ENCODE results near the gene STRA6.

The STRA6 gene

DNA sequence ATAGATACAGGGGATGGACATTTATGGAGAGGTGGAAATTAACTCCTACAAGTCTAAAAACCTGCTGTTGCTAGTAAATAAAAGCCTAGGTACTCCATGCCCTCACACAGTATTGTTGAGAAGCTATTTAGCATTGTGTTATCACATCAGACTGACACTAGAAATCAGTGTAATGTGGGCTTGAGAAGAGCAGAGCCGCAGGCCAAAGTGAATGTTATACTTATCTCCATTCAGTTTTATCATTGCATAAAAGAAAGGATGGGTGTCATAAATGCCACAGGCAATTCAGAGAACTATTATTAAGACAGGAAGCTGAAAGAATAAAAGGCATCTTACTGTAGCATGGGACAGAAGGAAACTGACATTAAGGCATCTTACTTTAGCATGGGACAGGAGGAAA, 42.8 kb downstream of the STRA6 start:
- no peak for DNase-seq

DNA sequence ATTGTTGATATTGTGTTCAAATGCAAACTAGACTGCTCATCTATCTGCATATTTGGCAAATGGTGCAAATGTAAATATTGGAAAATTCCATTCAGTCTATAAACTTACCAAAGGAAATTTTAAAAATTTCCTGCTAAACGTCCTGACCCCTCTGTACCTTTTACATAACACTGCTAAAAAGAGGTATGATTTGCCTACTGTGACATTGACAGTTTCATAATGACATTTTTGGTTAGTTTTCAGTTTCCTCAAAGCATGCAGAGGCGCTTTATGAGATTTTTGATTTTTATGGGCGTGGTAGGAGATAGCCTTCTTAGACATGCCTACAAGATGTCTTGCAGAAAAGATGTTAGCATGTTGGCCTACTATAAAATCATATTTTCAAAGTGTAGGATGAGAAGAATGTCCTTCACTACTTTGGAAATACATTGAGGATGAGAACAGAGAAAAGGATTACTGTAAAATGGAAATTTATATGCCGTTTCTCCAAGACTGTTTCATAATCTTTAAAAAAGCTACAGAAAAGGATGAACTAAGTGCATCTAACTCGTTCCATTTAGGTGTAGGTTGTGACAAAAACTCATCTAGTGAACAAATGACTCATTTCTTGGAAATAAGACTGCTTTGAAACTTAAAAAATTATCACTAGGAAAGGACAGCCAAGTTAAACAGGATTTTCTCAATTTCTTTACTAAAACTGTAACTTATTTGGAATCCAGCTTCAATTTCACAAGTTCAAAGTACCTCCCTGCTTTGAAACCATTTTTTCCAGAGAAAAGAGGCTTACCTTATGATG, 43.5 kb downstream of the STRA6 start:
- no peak for DNase-seq

GRCh38 chr15:74157868-74158827, 44.4 kb downstream of the STRA6 start:
- no peak for DNase-seq

- no peak for DNase-seq
Observed at GRCh38 chr15:74156678-74157411, 45.7 kb downstream of the STRA6 start.

- DNase-seq: no peak
Observed at GRCh38 chr15:74155766-74156417, 46.7 kb downstream of the STRA6 start.

GRCh38 chr15:74147051-74147450, 55.5 kb downstream of the STRA6 start:
- DNase-seq: no peak

DNA sequence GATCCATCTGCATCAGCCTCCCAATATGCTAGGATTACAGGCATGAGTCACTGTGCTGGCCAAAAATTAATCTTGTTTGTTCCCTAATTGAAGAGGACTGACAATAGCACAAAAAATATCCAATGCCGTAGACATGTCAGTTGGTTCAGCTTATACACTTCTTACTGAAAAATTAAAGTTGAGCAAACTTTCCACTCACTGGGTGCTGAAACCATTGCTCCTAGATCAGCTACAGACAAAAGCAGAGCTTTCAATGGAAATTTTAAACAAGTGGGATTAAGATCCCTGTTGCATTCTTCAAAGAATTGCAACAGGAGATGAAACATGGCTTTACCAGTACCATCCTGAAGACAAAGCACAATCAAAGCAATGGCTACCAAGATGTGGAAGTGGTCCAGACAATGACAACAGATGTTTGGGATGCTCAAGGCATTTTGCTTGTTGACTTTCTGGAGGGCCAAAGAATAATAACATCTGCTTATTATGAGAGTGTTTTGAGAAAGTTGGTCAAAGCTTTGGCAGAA, 56.2 kb downstream of the STRA6 start:
- no peak for DNase-seq

GRCh38 chr15:74144153-74144775, 58.3 kb downstream of the STRA6 start:
- DNase-seq: no peak

- DNase-seq: no peak
Observed at GRCh38 chr15:74141591-74141990, 61.0 kb downstream of the STRA6 start.

GRCh38 chr15:74138642-74139041, 63.9 kb downstream of the STRA6 start:
- no peak for DNase-seq

- DNase-seq: no peak
Observed at GRCh38 chr15:74137537-74137894, 65.1 kb downstream of the STRA6 start.

DNA sequence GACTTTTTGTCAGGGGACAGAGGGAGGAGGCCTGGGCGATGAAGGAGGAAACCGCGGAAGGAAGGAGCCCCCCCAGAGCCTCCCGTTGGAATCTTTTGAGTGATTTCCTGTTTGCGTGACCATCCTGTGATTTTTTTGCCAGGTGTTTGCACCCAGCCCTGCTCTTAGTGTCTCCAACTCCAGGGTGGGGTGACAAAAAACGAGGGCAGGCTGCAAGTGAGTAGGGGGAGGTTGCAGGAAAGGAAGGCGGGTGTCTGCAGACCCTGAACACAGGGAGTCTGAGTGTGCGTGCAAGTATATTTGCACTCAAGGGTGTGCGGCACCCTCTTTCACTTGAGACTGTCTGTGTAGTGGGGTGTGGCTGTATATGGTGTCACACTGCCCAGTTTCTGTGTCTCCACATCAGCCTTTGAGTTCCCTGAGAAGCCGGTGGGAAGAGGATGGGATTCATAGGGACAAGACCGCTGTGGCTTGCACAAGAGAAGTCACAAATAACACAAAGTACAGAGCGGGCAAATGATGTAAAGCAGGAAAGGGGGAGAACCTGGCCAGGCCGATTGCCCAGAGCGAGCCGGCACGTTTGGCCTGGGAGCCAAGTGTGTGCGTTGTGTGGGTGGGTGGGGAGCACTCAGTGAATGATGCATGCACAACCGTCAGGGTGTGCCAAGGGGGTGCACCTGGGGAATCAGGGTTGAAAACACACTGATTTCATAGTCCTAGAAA, 65.6 kb downstream of the STRA6 start:
- DNase-seq: no peak

- peak; percentile 27 for DNase-seq
Observed at GRCh38 chr15:74136540-74136813, 66.1 kb downstream of the STRA6 start.

GRCh38 chr15:74135041-74135565, 67.5 kb downstream of the STRA6 start:
- no peak for DNase-seq

DNA sequence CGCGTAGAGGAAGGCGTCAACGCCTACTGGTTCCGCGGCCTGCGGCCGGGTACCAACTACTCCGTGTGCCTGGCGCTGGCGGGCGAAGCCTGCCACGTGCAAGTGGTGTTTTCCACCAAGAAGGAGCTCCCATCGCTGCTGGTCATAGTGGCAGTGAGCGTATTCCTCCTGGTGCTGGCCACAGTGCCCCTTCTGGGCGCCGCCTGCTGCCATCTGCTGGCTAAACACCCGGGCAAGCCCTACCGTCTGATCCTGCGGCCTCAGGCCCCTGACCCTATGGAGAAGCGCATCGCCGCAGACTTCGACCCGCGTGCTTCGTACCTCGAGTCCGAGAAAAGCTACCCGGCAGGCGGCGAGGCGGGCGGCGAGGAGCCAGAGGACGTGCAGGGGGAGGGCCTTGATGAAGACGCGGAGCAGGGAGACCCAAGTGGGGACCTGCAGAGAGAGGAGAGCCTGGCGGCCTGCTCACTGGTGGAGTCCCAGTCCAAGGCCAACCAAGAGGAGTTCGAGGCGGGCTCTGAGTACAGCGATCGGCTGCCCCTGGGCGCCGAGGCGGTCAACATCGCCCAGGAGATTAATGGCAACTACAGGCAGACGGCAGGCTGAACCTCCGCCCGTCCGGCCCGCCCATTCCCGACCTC, 68.1 kb downstream of the STRA6 start:
- no peak for DNase-seq

- no peak for DNase-seq
Observed at GRCh38 chr15:74133694-74134386, 68.7 kb downstream of the STRA6 start.

- DNase-seq: no peak
Observed at GRCh38 chr15:74132681-74133651, 69.6 kb downstream of the STRA6 start.

GRCh38 chr15:74131628-74132413, 70.8 kb downstream of the STRA6 start:
- DNase-seq: no peak
